A549 treated with ZK216348 at 1 μM for 4 hours (cell line): Measurements from ENCODE around the gene FILIP1. TPM values are rescaled to one million over a fixed set of nuclear protein-coding genes. Genes with fewer than 3 reads are reported as not detected.

Source experiments
- total RNA-seq: library from RNA; stranded (reverse); fragments of 200-300 nt; extraction: Qiagen RNA extraction; gene quantifications from 5 replicates; pipeline ENCODE4 v1.2.3, GENCODE V29; 2022; ENCODE audit warnings: low read depth

FILIP1 gene, protein sequence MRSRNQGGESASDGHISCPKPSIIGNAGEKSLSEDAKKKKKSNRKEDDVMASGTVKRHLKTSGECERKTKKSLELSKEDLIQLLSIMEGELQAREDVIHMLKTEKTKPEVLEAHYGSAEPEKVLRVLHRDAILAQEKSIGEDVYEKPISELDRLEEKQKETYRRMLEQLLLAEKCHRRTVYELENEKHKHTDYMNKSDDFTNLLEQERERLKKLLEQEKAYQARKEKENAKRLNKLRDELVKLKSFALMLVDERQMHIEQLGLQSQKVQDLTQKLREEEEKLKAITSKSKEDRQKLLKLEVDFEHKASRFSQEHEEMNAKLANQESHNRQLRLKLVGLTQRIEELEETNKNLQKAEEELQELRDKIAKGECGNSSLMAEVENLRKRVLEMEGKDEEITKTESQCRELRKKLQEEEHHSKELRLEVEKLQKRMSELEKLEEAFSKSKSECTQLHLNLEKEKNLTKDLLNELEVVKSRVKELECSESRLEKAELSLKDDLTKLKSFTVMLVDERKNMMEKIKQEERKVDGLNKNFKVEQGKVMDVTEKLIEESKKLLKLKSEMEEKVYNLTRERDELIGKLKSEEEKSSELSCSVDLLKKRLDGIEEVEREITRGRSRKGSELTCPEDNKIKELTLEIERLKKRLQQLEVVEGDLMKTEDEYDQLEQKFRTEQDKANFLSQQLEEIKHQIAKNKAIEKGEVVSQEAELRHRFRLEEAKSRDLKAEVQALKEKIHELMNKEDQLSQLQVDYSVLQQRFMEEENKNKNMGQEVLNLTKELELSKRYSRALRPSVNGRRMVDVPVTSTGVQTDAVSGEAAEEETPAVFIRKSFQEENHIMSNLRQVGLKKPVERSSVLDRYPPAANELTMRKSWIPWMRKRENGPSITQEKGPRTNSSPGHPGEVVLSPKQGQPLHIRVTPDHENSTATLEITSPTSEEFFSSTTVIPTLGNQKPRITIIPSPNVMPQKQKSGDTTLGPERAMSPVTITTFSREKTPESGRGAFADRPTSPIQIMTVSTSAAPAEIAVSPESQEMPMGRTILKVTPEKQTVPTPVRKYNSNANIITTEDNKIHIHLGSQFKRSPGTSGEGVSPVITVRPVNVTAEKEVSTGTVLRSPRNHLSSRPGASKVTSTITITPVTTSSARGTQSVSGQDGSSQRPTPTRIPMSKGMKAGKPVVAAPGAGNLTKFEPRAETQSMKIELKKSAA (N-terminal part only)
- total RNA-seq: 0.17 to 0.52 TPM (median 0.31 TPM) in 5 replicates

DNA sequence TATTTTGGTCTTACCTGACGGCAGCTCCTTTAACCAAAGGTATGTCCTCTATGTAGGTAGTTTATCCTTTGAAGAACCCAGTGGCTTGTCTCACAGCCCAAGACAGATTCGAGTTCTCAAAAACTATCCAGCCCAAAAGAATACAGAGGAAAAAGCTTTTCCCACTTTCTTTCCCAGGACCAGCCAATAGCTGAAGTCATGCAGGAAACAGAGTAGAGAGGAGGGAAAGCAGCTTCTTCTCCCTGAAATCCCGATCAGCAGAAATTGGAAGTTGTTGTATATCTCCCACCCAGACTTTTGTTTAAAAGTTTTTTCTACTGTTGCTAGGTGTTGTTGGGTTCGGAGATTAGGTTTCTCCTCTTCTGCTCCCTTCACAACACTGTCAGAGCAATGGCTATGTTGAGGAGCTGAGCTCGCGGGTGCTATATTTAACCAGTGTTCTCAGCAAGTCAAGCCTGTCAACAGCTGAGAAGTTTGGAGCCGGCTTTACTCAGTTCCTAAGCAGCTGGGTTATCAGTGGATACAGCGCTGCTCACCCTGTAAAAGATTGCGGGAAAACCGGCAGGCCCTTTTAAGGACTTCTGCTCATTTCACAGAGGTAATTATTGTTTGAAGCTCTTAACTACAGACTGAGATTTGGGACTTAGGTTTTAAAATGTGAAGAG is at the start of gene FILIP1:
FILIP1 (minus strand) TSS at position 401 of the 665 bp plus-strand sequence. CDS start 78,828 bp downstream, outside the sequence.

DNA sequence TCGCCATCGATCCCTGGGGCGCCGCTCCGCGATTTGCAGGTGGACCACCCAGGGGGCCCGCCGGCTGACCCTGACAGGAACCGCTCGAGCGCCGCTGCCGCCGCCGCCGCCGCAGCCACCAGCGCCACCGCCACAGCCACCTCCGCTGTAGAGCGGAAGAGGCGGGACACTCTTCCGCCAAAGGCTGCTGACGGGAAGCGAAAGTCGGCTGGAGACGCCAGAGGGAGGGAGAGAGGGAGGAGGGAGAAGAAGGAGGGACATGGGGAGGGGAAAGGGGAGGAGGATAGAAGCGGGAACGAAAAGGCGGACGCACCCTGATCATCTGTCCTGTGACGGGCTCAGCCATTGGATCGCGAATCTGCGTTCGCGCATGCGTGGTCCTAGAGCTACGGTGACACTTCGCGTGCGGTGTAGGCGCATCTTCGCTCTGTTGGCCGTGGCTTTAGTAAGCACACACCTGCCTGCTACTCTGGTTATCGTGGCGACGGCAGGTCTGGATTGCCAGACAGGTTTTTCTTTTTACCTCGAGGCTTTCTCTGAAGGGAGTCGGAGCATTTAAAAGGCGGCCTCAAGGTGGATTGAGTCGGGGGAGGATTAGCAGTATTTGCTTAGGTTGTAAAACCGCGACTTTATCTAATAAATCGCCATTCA is 208.8 kb downstream of the FILIP1 start, which contains the start of gene TMEM30A:
TMEM30A (minus strand) TSS at position 161 of the 651 bp plus-strand sequence; CDS start at position 7, 154 bp downstream.

DNA sequence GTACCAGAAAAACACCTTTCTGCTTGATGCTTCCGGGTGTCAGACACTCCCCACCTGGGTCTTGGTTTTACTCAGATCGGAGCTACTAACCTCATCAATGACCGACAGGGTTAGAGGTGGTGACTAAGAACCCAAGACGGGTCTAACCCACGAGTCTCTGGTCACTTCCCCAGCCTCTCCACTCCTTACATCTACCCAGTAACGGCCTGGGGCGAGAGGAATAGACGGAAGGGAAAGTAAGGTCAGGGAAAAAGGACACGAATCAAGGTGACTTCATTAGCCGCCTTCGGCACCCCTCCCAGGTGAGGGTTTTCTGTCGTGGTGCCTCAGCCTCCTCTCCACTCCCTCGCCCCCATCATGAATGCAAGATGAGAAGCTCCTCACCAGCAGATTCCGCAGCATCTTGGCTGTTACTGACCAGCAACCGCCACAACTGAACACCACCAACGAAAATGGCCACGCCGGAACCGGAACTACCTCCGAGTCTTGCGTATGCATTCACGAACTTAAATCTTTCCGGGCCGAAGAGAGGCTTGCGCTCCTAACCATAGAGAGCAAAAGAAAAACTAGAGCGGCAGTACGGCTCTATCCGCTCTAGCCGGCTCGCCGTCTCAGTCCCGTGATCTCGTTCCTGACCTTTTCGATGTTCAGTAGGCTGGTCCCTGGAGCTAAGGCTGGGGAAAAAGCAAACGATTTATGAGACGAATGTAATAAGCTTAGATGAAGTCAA is 250.1 kb downstream of the FILIP1 start, which contains the start of gene COX7A2:
COX7A2 (minus strand) TSS at position 469 of the 730 bp plus-strand sequence; CDS start at position 402, 67 bp downstream.

Other genes with a start within 250 kb of the FILIP1 start
- 246 to 347 TPM (median 266 TPM) in 5 replicates for gene COX7A2, start 250.0 kb downstream of the FILIP1 start, total RNA-seq
- gene TMEM30A, start 209.0 kb downstream of the FILIP1 start, total RNA-seq: 18.4 to 54.2 TPM (median 38.7 TPM) in 5 replicates
- gene SENP6, start 108.1 kb upstream of the FILIP1 start, total RNA-seq: 22.3 to 45.6 TPM (median 33.8 TPM) in 5 replicates